H1 (cell line): ENCODE measurements around the gene POLRMT. TPM values are rescaled to one million over a fixed set of nuclear protein-coding genes. Genes with fewer than 3 reads are reported as not detected.
A peak's percentile ranks its signal among the peaks of the same experiment; 100 is the strongest.
"Not testable (repeated sequence)": the region's sequence is repeated elsewhere in the genome, so short reads cannot be mapped to it uniquely, and the experiment has no call there.

ENCODE experiments used
- CTCF ChIA-PET: fragments of 300-600 bp; sonication (Branson Sonifier 250); formaldehyde crosslinking; loops from one replicate; lab custom pipeline; 2021; ENCODE audit not compliant: partially characterized antibody; lab: Charles Lee
- POLR2A ChIA-PET: fragments of 300-600 bp; sonication (Branson Sonifier 250); formaldehyde crosslinking; loops from one replicate; lab custom pipeline; 2021; ENCODE audit warnings: inconsistent platforms; ENCODE audit not compliant: partially characterized antibody; lab: Charles Lee
- DNase-seq, 2 experiments: peaks; one replicate each; pipeline versions ENCODE4 v3.0.0 to v3.0.0-alpha.2; 2010 to 2022; ENCODE audit warnings: low spot score in 2 of 2, low read depth in 1 of 2, mixed read lengths in 1 of 2
- FAIRE-seq: peaks from 2 replicates; lab custom pipeline; 2011; peaks lifted over from hg19 to GRCh38; lab: Jason Lieb, UNC
- H2AFZ ChIP-seq: 2 replicates; pipeline ENCODE4 v1.8.1; 2012; ENCODE audit warnings: low read length, inconsistent platforms
- H2AK5ac ChIP-seq: 2 replicates; pipeline ENCODE4 v1.6.1; 2013; ENCODE audit warnings: low read depth, low read length
- H2BK120ac ChIP-seq: replicated peaks from 2 replicates; pipeline ENCODE3; 2013; ENCODE audit warnings: low read depth, low read length, inconsistent platforms
- H2BK12ac ChIP-seq: 2 replicates; pipeline ENCODE4 v1.6.1; 2013; ENCODE audit warnings: low read depth, low read length
- H2BK15ac ChIP-seq: 2 replicates; pipeline ENCODE4 v1.6.1; 2013; ENCODE audit warnings: low read length
- H2BK20ac ChIP-seq: 2 replicates; pipeline ENCODE4 v1.6.1; 2013; ENCODE audit warnings: low read length
- H2BK5ac ChIP-seq: 2 replicates; pipeline ENCODE4 v1.6.1; 2013; ENCODE audit warnings: low read depth, low read length
- H3K14ac ChIP-seq: 2 replicates; pipeline ENCODE4 v1.6.1; 2013; ENCODE audit warnings: inconsistent platforms; ENCODE audit not compliant: insufficient read length
- H3K18ac ChIP-seq: 2 replicates; pipeline ENCODE4 v1.6.1; 2013; ENCODE audit warnings: low read length; ENCODE audit errors: extremely low read depth
- H3K23ac ChIP-seq: 2 replicates; pipeline ENCODE4 v1.6.1; 2013; ENCODE audit warnings: inconsistent platforms; ENCODE audit not compliant: insufficient read length
- H3K23me2 ChIP-seq: 2 replicates; pipeline ENCODE4 v1.6.1; 2013; ENCODE audit warnings: low read depth, low read length
- H3K27ac ChIP-seq: 2 replicates; pipeline ENCODE4 v1.6.1; 2011; ENCODE audit warnings: low read depth, low read length, inconsistent platforms
- H3K27me3 ChIP-seq, 4 experiments: replicated peaks in 1 of 4; 1 replicate in 1 of 4; 2 replicates in 3 of 4; pipeline versions ENCODE4 v1.6.1 to v1.8.1; 2011 to 2013; ENCODE audit warnings: low read length in 3 of 4, mild to moderate bottlenecking in 3 of 4, inconsistent platforms in 2 of 4, mixed read lengths in 2 of 4, moderate library complexity in 1 of 4; ENCODE audit not compliant: control insufficient read depth in 3 of 4, insufficient read depth in 3 of 4; ENCODE audit errors: extremely low read depth in 1 of 4
- H3K36me3 ChIP-seq, 4 experiments: 2 replicates each; pipeline versions ENCODE4 v1.6.1 to v1.8.1; 2011 to 2013; ENCODE audit warnings: mild to moderate bottlenecking in 4 of 4, low read length in 3 of 4, moderate library complexity in 2 of 4, control low read depth in 1 of 4, inconsistent platforms in 1 of 4; ENCODE audit not compliant: insufficient read depth in 4 of 4, control insufficient read depth in 2 of 4
- H3K4ac ChIP-seq: replicated peaks from 2 replicates; pipeline ENCODE3; 2013; ENCODE audit warnings: low read length, low read depth, mixed read lengths, inconsistent platforms; ENCODE audit not compliant: insufficient read length
- H3K4me1 ChIP-seq, 4 experiments: replicated peaks in 1 of 4; 1 replicate in 1 of 4; 2 replicates in 3 of 4; pipeline versions ENCODE4 v1.6.1 to v1.8.1; 2011 to 2013; ENCODE audit warnings: low read length in 3 of 4, inconsistent platforms in 2 of 4, mixed read lengths in 1 of 4; ENCODE audit not compliant: insufficient read depth in 4 of 4, control insufficient read depth in 3 of 4
- H3K4me2 ChIP-seq, 2 experiments: 2 replicates each; pipeline versions ENCODE4 v1.6.1 to v1.8.1; 2011 to 2013; ENCODE audit warnings: low read depth in 2 of 2, low read length in 2 of 2, control low read depth in 1 of 2, inconsistent platforms in 1 of 2, mild to moderate bottlenecking in 1 of 2; ENCODE audit not compliant: insufficient read depth in 1 of 2
- H3K4me3 ChIP-seq, 4 experiments: fragments of 200-600, 300-600 bp in 1 of 4; sonication (generic), shearing (Covaris generic), sonication (Bioruptor Twin) in 1 of 4; 2 replicates each; pipeline versions ENCODE4 v1.5.1 to v1.8.1; 2011 to 2016; ENCODE audit warnings: low read length in 4 of 4, low read depth in 3 of 4, control low read depth in 2 of 4, inconsistent platforms in 2 of 4, mild to moderate bottlenecking in 2 of 4, mixed read lengths in 1 of 4, moderate library complexity in 1 of 4; ENCODE audit not compliant: insufficient read depth in 2 of 4; ENCODE audit errors: extremely low read depth in 1 of 4
- H3K56ac ChIP-seq: replicated peaks from 2 replicates; pipeline ENCODE3; 2013; ENCODE audit warnings: low read depth, mild to moderate bottlenecking, mixed read lengths, low read length, inconsistent platforms; ENCODE audit not compliant: insufficient read length
- H3K79me1 ChIP-seq: 2 replicates; pipeline ENCODE4 v1.6.1; 2013; ENCODE audit warnings: low read depth, low read length, control low read depth
- H3K79me2 ChIP-seq, 2 experiments: 2 replicates each; pipeline versions ENCODE4 v1.6.1 to v1.8.1; 2012 to 2013; ENCODE audit warnings: low read length in 2 of 2, mild to moderate bottlenecking in 2 of 2, inconsistent platforms in 1 of 2; ENCODE audit not compliant: insufficient read depth in 2 of 2, control insufficient read depth in 1 of 2
- H3K9ac ChIP-seq, 4 experiments: replicated peaks in 1 of 4; 1 replicate in 1 of 4; 2 replicates in 3 of 4; pipeline versions ENCODE4 v1.6.1 to v1.8.1; 2011 to 2013; ENCODE audit warnings: low read depth in 3 of 4, low read length in 3 of 4, control low read depth in 2 of 4, mild to moderate bottlenecking in 2 of 4, moderate library complexity in 2 of 4, inconsistent platforms in 1 of 4; ENCODE audit errors: extremely low read depth in 1 of 4
- H3K9me3 ChIP-seq, 2 experiments: 2 replicates each; pipeline versions ENCODE4 v1.6.1 to v1.8.1; 2012 to 2013; ENCODE audit warnings: mild to moderate bottlenecking in 2 of 2, moderate library complexity in 2 of 2, control low read depth in 1 of 2, inconsistent platforms in 1 of 2, low read depth in 1 of 2, low read length in 1 of 2, mixed read lengths in 1 of 2; ENCODE audit not compliant: insufficient read depth in 2 of 2
- H4K20me1 ChIP-seq, 2 experiments: replicated peaks in 1 of 2; 2 replicates each; pipeline versions ENCODE3 to v1.8.1; 2011 to 2013; ENCODE audit warnings: inconsistent platforms in 2 of 2, low read length in 2 of 2, mild to moderate bottlenecking in 1 of 2; ENCODE audit not compliant: insufficient read depth in 2 of 2, control insufficient read depth in 1 of 2
- H4K5ac ChIP-seq: 2 replicates; pipeline ENCODE4 v1.6.1; 2013; ENCODE audit warnings: low read length, low read depth, mixed read lengths, inconsistent platforms; ENCODE audit not compliant: insufficient read length
- H4K8ac ChIP-seq: 2 replicates; pipeline ENCODE4 v1.8.0; 2013; ENCODE audit warnings: mild to moderate bottlenecking, moderate library complexity, low read length, inconsistent platforms; ENCODE audit not compliant: insufficient read depth; ENCODE audit errors: extremely low read depth
- H4K91ac ChIP-seq: replicated peaks from 2 replicates; pipeline ENCODE3; 2013; ENCODE audit warnings: low read length, mixed read lengths, inconsistent platforms; ENCODE audit not compliant: insufficient read length
- TAF7 ChIP-seq: optimal IDR thresholded peaks from 2 replicates; pipeline ENCODE3; 2011; ENCODE audit warnings: low read depth, mild to moderate bottlenecking, inconsistent platforms, low read length, moderate library complexity, borderline replicate concordance
- WGBS, 2 experiments: shearing (Covaris generic) in 1 of 2; methylation state at CpG; one replicate each; pipeline versions ENCODE4 v1.1.6 to v1.1.7; 2013 to 2015; ENCODE audit warnings: low lambda C conversion rate in 2 of 2, mixed read lengths in 2 of 2, inconsistent platforms in 1 of 2, low coverage in 1 of 2, missing lambda C conversion rate in 1 of 2; ENCODE audit not compliant: insufficient replicate concordance in 2 of 2, insufficient coverage in 1 of 2, insufficient read length in 1 of 2; ENCODE audit errors: extremely low coverage in 1 of 2, missing lambda C conversion rate in 1 of 2; 5-methylcytosine and 5-hydroxymethylcytosine counted together
- polyA plus RNA-seq, 7 experiments: library from polyadenylated mRNA; depleted of rRNA in 3 of 7; stranded (reverse) in 5 of 7; unstranded in 2 of 7; fragments of >200 nt in 5 of 7; fragments of 200-250 nt in 2 of 7; gene quantifications; 1 replicate in 5 of 7; 2 replicates in 1 of 7; 4 replicates in 1 of 7; pipeline versions ENCODE4 v1.2.1 to v1.2.3, GENCODE V29; 2011 to 2013; ENCODE audit warnings: missing spikeins in 2 of 7, mixed read lengths in 2 of 7
- total RNA-seq: library from RNA; stranded (reverse); fragmentation: NEBNext Ultra II Directional; extraction: Animal tissue kit (Norgen Biotek cat#: 25700); gene quantifications from 2 replicates; pipeline ENCODE4 v1.2.1, GENCODE V29; 2021
- TF ChIP-seq, protein P1 (sequence below), 3 experiments: IDR thresholded peaks; 1 replicate in 2 of 3; 2 replicates in 1 of 3; pipeline versions ENCODE4 v1.5.1 to v1.6.1; 2011; ENCODE audit warnings: low read length in 3 of 3, mild to moderate bottlenecking in 3 of 3, inconsistent platforms in 2 of 3, low read depth in 1 of 3, moderate library complexity in 1 of 3; ENCODE audit not compliant: insufficient read depth in 1 of 3; ENCODE audit errors: control extremely low read depth in 1 of 3

Gene POLRMT
- total and polyA plus RNA-seq, 2 of the 8 experiments (the other 6 are each of a cell fraction or from before 2014, with no cell fraction given): 93.0 to 111 TPM

- not testable (repeated sequence) for H3K56ac ChIP-seq, H3K23ac ChIP-seq, H3K23me2 ChIP-seq
- 71% methylated on average over 17 of the region's 34 CpGs; no CpG with 5 or more reads in 1 of the 2 experiments for WGBS, 2 experiments
- TF ChIP-seq, protein P1, sequence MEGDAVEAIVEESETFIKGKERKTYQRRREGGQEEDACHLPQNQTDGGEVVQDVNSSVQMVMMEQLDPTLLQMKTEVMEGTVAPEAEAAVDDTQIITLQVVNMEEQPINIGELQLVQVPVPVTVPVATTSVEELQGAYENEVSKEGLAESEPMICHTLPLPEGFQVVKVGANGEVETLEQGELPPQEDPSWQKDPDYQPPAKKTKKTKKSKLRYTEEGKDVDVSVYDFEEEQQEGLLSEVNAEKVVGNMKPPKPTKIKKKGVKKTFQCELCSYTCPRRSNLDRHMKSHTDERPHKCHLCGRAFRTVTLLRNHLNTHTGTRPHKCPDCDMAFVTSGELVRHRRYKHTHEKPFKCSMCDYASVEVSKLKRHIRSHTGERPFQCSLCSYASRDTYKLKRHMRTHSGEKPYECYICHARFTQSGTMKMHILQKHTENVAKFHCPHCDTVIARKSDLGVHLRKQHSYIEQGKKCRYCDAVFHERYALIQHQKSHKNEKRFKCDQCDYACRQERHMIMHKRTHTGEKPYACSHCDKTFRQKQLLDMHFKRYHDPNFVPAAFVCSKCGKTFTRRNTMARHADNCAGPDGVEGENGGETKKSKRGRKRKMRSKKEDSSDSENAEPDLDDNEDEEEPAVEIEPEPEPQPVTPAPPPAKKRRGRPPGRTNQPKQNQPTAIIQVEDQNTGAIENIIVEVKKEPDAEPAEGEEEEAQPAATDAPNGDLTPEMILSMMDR (IDR thresholded peaks at IDR 0.05; ENCODE audit: control extremely low read depth in 1 of 3, insufficient read depth in 1 of 3, low read depth in 1 of 3, low read length in 3 of 3): peak in 1 of 3 experiments; percentile 69; a peak in 2 of 4 replicates
- peak; percentile 50 for TF ChIP-seq TAF7
- TF ChIP-seq, all 59 proteins: peak for 2; not testable (repeated sequence) for 57
- ChIA-PET POLR2A (interaction anchor here (0.6 to 1.1 kb wide), 2 partner anchors 19 to 21 kb away, joined by 3 to 4 read pairs; no protein-coding TSS in a partner anchor), CTCF (interaction anchor here (0.6 to 2.4 kb wide), 12 partner anchors 9 to 1176 kb away, joined by 3 to 12 read pairs (median 3); no protein-coding TSS in a partner anchor)
- H2BK120ac ChIP-seq, H4K8ac ChIP-seq, H3K36me3 ChIP-seq, H2AK5ac ChIP-seq, H4K5ac ChIP-seq, H3K27ac ChIP-seq, H3K27me3 ChIP-seq, H3K4ac ChIP-seq, H2BK15ac ChIP-seq, H3K79me1 ChIP-seq, H3K79me2 ChIP-seq, H3K9ac ChIP-seq, DNase-seq, H3K4me1 ChIP-seq, H4K91ac ChIP-seq, H2BK20ac ChIP-seq, FAIRE-seq, H2BK5ac ChIP-seq, H4K20me1 ChIP-seq, H2AFZ ChIP-seq, H3K18ac ChIP-seq, H2BK12ac ChIP-seq, H3K14ac ChIP-seq: not testable (repeated sequence)
- Histone ChIP-seq H3K4me2 (0 out of 4 replicates have a peak overlapping the region, but pooled peaks of 1 of the 2 experiments have one; percentile 6), H3K9me3 (peaks cover 0 to 30% of the 10 kb centered on the region in 2 experiments; a peak in 1 of 4 replicates), H3K4me3 (peak overlapping the region in 1 of 4 experiments; percentile 33; a peak in 1 of 8 replicates)
Observed at GRCh38 chr19:605061-605971, 28.0 kb downstream of the POLRMT start.
